ENCODE measurements around the gene AMZ1. TPM values are rescaled to one million over a fixed set of nuclear protein-coding genes. Genes with fewer than 3 reads are reported as not detected.

AMZ1 gene
- total RNA-seq, 2 donors from 2014 or later = not detected

- Histone ChIP-seq H3K36me3 (replicated peaks in 1 of 2; ENCODE audit: insufficient read depth in 1 of 2, low read depth in 2 of 2) (no peaks in the 10 kb centered on the region), H3K27me3 (no peaks in the 10 kb centered on the region), H3K27ac (no peak overlapping the region), H3K9me3 (no peaks in the 10 kb centered on the region), H3K4me3 (no peak overlapping the region), H3K4me1 (peaks cover 19% of the 10 kb centered on the region)
- intact Hi-C loops (cut with DNase I) = no loop called here
- 98% methylated on average over 9 of the region's 9 CpGs; no CpG with 5 or more reads in 1 of the 2 donors for WGBS, 2 donors
- DNase-seq = no peak
- ATAC-seq = no peak
- TF ChIP-seq, protein P1, sequence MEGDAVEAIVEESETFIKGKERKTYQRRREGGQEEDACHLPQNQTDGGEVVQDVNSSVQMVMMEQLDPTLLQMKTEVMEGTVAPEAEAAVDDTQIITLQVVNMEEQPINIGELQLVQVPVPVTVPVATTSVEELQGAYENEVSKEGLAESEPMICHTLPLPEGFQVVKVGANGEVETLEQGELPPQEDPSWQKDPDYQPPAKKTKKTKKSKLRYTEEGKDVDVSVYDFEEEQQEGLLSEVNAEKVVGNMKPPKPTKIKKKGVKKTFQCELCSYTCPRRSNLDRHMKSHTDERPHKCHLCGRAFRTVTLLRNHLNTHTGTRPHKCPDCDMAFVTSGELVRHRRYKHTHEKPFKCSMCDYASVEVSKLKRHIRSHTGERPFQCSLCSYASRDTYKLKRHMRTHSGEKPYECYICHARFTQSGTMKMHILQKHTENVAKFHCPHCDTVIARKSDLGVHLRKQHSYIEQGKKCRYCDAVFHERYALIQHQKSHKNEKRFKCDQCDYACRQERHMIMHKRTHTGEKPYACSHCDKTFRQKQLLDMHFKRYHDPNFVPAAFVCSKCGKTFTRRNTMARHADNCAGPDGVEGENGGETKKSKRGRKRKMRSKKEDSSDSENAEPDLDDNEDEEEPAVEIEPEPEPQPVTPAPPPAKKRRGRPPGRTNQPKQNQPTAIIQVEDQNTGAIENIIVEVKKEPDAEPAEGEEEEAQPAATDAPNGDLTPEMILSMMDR (IDR thresholded peaks at IDR 0.05) = no peak
- no peak for TF ChIP-seq POLR2A (IDR thresholded peaks at IDR 0.05)
These were observed 26.6 kb downstream of the AMZ1 start for GRCh38 chr7:2714636-2715035.

- Histone ChIP-seq H3K4me3 (no peak overlapping the region), H3K36me3 (replicated peaks in 1 of 2; ENCODE audit: insufficient read depth in 1 of 2, low read depth in 2 of 2) (no peaks in the 10 kb centered on the region), H3K4me1 (peaks cover 11% of the 10 kb centered on the region), H3K9me3 (no peaks in the 10 kb centered on the region), H3K27ac (no peak overlapping the region), H3K27me3 (no peaks in the 10 kb centered on the region)
- whole genome bisulfite sequencing, 2 donors = 78 to 84% methylated on average over 17 to 22 of the region's 22 CpGs
- intact Hi-C loops (cut with DNase I) = no loop called here
- DNase-seq (no peak), ATAC-seq (no peak)
- TF ChIP-seq, protein P1 (IDR thresholded peaks at IDR 0.05) = no peak
- TF ChIP-seq POLR2A (IDR thresholded peaks at IDR 0.05) = no peak
These were observed 27.6 kb downstream of the AMZ1 start for GRCh38 chr7:2715341-2716231.

DNA sequence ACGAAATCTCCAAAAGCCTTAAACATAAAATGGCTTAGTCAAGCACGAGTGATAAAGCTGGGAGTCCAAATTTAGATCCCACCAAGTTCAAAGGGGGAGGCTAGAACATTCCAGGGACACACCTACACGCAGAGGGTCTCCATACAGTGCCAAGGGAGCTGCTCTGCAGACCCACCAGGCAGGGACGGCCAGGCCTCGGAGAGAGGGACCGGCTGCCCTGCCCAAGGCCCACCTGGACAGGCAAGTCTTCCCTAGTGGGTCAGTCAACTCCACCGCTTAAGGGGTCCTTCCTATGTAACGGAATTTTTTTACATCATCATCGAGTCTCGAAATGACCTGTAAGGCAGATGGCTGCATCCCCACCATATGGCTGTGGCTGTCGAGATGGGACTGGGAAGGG is 28.5 kb downstream of the AMZ1 start:
- DNase-seq (no peak), ATAC-seq (no peak)
- WGBS, 2 donors = 93% methylated on average over 11 of the region's 11 CpGs
- peaks cover 11% of the 10 kb centered on the region for H3K4me1 ChIP-seq
- no peaks in the 10 kb centered on the region for H3K9me3 ChIP-seq
- no peaks in the 10 kb centered on the region for H3K27me3 ChIP-seq
- intact Hi-C loops (cut with DNase I) = no loop called here
- TF ChIP-seq POLR2A (IDR thresholded peaks at IDR 0.05) = no peak
- TF ChIP-seq, protein P1 (IDR thresholded peaks at IDR 0.05) = no peak
- H3K36me3 ChIP-seq (replicated peaks in 1 of 2; ENCODE audit: insufficient read depth in 1 of 2, low read depth in 2 of 2) = no peaks in the 10 kb centered on the region
- no peak overlapping the region for H3K27ac ChIP-seq
- H3K4me3 ChIP-seq = no peak overlapping the region

DNA sequence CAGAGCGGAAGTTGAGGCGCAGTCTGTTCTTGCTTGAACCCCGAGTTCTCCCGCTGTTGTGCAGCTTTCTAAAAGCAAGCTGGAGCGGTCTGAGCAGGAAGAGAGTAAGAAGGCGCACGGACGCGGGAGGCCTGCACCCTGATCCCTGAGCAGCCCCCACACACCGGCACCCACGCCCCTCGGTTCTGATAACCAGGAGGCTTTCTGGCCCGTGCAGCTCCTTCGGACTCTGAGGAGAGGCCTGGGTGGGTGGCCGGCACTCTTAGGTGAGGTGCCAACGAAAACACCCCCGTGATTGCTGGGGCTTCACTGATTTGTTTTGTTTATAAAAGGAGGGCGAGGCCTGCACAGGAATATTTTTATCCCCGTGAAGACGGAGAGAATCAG is 28.9 kb downstream of the AMZ1 start:
- DNase-seq (no peak), ATAC-seq (no peak)
- H3K4me3 ChIP-seq = no peak overlapping the region
- 79 to 82% methylated on average over 18 to 20 of the region's 20 CpGs for WGBS, 2 donors
- H3K4me1 ChIP-seq = peaks cover 11% of the 10 kb centered on the region
- H3K27ac ChIP-seq = peak overlapping the region in 2 of 4 donors; percentile 34 to 42
- H3K36me3 ChIP-seq (replicated peaks in 1 of 2; ENCODE audit: insufficient read depth in 1 of 2, low read depth in 2 of 2) = no peaks in the 10 kb centered on the region
- no peaks in the 10 kb centered on the region for H3K9me3 ChIP-seq
- intact Hi-C loops (cut with DNase I) = no loop called here
- H3K27me3 ChIP-seq = no peaks in the 10 kb centered on the region
- TF ChIP-seq, protein P1 (IDR thresholded peaks at IDR 0.05) = no peak
- no peak for TF ChIP-seq POLR2A (IDR thresholded peaks at IDR 0.05)

All from body of pancreas (tissue), 4 donors.